Occipital lobe (tissue), 2 donors: ENCODE measurements around the gene TBC1D9. TPM values are rescaled to one million over a fixed set of nuclear protein-coding genes. Genes with fewer than 3 reads are reported as not detected.

Experiments used
- small RNA-seq: library from RNA; depleted of rRNA; stranded (forward); fragments of <200 nt; gene quantifications from one replicate; pipeline ENCODE3, GENCODE V24; 2014
- total RNA-seq: library from RNA; depleted of rRNA; stranded (reverse); fragments of >200 nt; gene quantifications from one replicate; pipeline ENCODE4 v1.2.3, GENCODE V29; 2014

TBC1D9 gene
- total RNA-seq, 1 donor from 2014 or later, result 54.0 TPM

Small RNA genes lying within 50 kb of the gene (small RNA-seq; reads per million reads assigned to genes)
- gene AC108019.1, result not detected
- gene RF00019, result not detected
- gene RN7SL152P, result not detected
- not detected for gene RNY1P14

Other genes with a start within 250 kb of the TBC1D9 start
- gene ELMOD2, start 232.2 kb downstream of the TBC1D9 start, total RNA-seq, result 55.4 TPM
- not detected for gene UCP1, start 187.4 kb downstream of the TBC1D9 start, total RNA-seq